Nephron progenitor cell (in vitro differentiated cells): ENCODE data around the gene EPHX1.

Experiments used
- DNase-seq: peaks from one replicate; pipeline ENCODE4 v3.0.0; 2021
- H3K27ac Mint-ChIP-seq: 2 replicates; pipeline ENCODE4 v1.8.0; 2021; ENCODE audit warnings: mild to moderate bottlenecking, moderate library complexity, mixed read lengths
- H3K27me3 Mint-ChIP-seq: 2 replicates; pipeline ENCODE4 v1.8.0; 2021; ENCODE audit warnings: mild to moderate bottlenecking, low read depth, mixed read lengths; ENCODE audit not compliant: poor library complexity
- H3K36me3 Mint-ChIP-seq: 2 replicates; pipeline ENCODE4 v1.8.0; 2021; ENCODE audit warnings: low read depth, mixed read lengths
- H3K4me1 Mint-ChIP-seq: 2 replicates; pipeline ENCODE4 v1.8.0; 2021; ENCODE audit warnings: mixed read lengths
- H3K4me3 Mint-ChIP-seq: 2 replicates; pipeline ENCODE4 v1.8.0; 2021; ENCODE audit warnings: mild to moderate bottlenecking, moderate library complexity, mixed read lengths
- H3K9me3 Mint-ChIP-seq: 2 replicates; pipeline ENCODE4 v1.8.0; 2021; ENCODE audit warnings: mild to moderate bottlenecking, moderate library complexity, mixed read lengths
- TF ChIP-seq, protein P1 (sequence below): fragments of 200-600 bp; sonication (generic); IDR thresholded peaks from 2 replicates; pipeline ENCODE4 v1.5.0; 2021; ENCODE audit warnings: antibody characterized with exemption

Gene EPHX1

GRCh38 chr1:225851805-225852204, 41.9 kb downstream of the EPHX1 start:
- TF ChIP-seq, protein P1, sequence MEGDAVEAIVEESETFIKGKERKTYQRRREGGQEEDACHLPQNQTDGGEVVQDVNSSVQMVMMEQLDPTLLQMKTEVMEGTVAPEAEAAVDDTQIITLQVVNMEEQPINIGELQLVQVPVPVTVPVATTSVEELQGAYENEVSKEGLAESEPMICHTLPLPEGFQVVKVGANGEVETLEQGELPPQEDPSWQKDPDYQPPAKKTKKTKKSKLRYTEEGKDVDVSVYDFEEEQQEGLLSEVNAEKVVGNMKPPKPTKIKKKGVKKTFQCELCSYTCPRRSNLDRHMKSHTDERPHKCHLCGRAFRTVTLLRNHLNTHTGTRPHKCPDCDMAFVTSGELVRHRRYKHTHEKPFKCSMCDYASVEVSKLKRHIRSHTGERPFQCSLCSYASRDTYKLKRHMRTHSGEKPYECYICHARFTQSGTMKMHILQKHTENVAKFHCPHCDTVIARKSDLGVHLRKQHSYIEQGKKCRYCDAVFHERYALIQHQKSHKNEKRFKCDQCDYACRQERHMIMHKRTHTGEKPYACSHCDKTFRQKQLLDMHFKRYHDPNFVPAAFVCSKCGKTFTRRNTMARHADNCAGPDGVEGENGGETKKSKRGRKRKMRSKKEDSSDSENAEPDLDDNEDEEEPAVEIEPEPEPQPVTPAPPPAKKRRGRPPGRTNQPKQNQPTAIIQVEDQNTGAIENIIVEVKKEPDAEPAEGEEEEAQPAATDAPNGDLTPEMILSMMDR = no peak
- no peak for DNase-seq
- Mint-ChIP-seq H3K4me1 (peaks cover 33% of the 10 kb centered on the region), H3K36me3 (peaks cover 61% of the 10 kb centered on the region), H3K9me3 (peaks cover 26% of the 10 kb centered on the region), H3K27me3 (peaks cover 6% of the 10 kb centered on the region), H3K27ac (peak overlapping the region; percentile 66), H3K4me3 (no peak overlapping the region)

GRCh38 chr1:225852413-225853124, 42.6 kb downstream of the EPHX1 start:
- H3K27ac Mint-ChIP-seq = no peak overlapping the region
- peaks cover 6% of the 10 kb centered on the region for H3K27me3 Mint-ChIP-seq
- TF ChIP-seq, protein P1 = no peak
- H3K4me1 Mint-ChIP-seq = peaks cover 32% of the 10 kb centered on the region
- DNase-seq = no peak
- peak overlapping the region; percentile 23 for H3K4me3 Mint-ChIP-seq
- H3K36me3 Mint-ChIP-seq = peaks cover 61% of the 10 kb centered on the region
- H3K9me3 Mint-ChIP-seq = peaks cover 26% of the 10 kb centered on the region

- H3K27me3 Mint-ChIP-seq = peaks cover 6% of the 10 kb centered on the region
- H3K4me1 Mint-ChIP-seq = peaks cover 24% of the 10 kb centered on the region
- H3K27ac Mint-ChIP-seq = no peak overlapping the region
- TF ChIP-seq, protein P1 = no peak
- peaks cover 26% of the 10 kb centered on the region for H3K9me3 Mint-ChIP-seq
- H3K4me3 Mint-ChIP-seq = no peak overlapping the region
- peaks cover 61% of the 10 kb centered on the region for H3K36me3 Mint-ChIP-seq
- no peak for DNase-seq
These were observed 43.5 kb downstream of the EPHX1 start for GRCh38 chr1:225853441-225853840.

GRCh38 chr1:225855503-225856300, 45.8 kb downstream of the EPHX1 start:
- Mint-ChIP-seq H3K9me3 (peaks cover 13% of the 10 kb centered on the region), H3K4me3 (no peak overlapping the region), H3K27me3 (peaks cover 6% of the 10 kb centered on the region), H3K36me3 (peaks cover 46% of the 10 kb centered on the region), H3K4me1 (peaks cover 5% of the 10 kb centered on the region), H3K27ac (no peak overlapping the region)
- DNase-seq = no peak
- TF ChIP-seq, protein P1 = no peak

DNA sequence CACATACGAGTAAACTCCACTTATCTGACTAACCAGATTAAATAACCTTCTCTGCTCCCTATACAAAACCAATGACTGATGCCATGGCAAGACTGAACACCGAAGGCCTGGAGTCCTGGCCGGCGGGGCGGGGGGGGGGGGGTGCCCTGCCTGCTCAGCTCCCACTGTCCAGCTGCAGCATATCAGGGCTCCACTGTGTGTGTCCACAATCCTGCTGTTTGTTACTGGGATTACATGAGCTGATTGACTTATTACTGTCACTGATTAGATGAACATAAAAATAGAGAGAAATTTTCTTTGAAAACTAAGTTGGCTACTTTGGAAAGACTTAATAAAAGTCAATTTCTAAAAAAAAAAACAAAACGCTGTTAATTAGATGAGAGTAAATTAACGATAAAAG, 47.3 kb downstream of the EPHX1 start:
- H3K27me3 Mint-ChIP-seq = peaks cover 3% of the 10 kb centered on the region
- no peak for DNase-seq
- peaks cover 40% of the 10 kb centered on the region for H3K36me3 Mint-ChIP-seq
- H3K27ac Mint-ChIP-seq = no peak overlapping the region
- no peak overlapping the region for H3K4me3 Mint-ChIP-seq
- H3K4me1 Mint-ChIP-seq = peaks cover 6% of the 10 kb centered on the region
- H3K9me3 Mint-ChIP-seq = no peaks in the 10 kb centered on the region
- TF ChIP-seq, protein P1 = no peak
